ENCODE results near the gene SERPINC1.
"Not testable (repeated sequence)": the region's sequence is repeated elsewhere in the genome, so short reads cannot be mapped to it uniquely, and the experiment has no call there.

Gene SERPINC1

GRCh38 chr1:173862146-173862768, 54.9 kb downstream of the SERPINC1 start:
- peak; percentile 47 for DNase-seq

- no peak for DNase-seq
Observed at GRCh38 chr1:173861731-173862145, 55.4 kb downstream of the SERPINC1 start.

GRCh38 chr1:173860065-173860464, 57.1 kb downstream of the SERPINC1 start:
- no peak for DNase-seq

GRCh38 chr1:173859547-173859946, 57.6 kb downstream of the SERPINC1 start:
- DNase-seq, result not testable (repeated sequence)

GRCh38 chr1:173857363-173857917, 59.7 kb downstream of the SERPINC1 start:
- no peak for DNase-seq

GRCh38 chr1:173856903-173857302, 60.2 kb downstream of the SERPINC1 start:
- no peak for DNase-seq

- DNase-seq, result no peak
Observed at GRCh38 chr1:173856014-173856413, 61.1 kb downstream of the SERPINC1 start.
